GM12892 (cell line): Measurements from ENCODE around the gene PTPRN2.

Source experiments
- POLR2A ChIP-seq: IDR thresholded peaks from 2 replicates; pipeline ENCODE4 v1.6.1; 2011; ENCODE audit warnings: low read depth, low read length, control low read depth
- POLR2AphosphoS5 ChIP-seq: IDR thresholded peaks from 2 replicates; pipeline ENCODE4 v1.6.1; 2011; ENCODE audit warnings: low read depth, low read length, control low read depth
- TAF1 ChIP-seq: IDR thresholded peaks from 2 replicates; pipeline ENCODE4 v1.6.1; 2011; ENCODE audit warnings: low read depth, mild to moderate bottlenecking, control low read depth, low read length, borderline replicate concordance

GRCh38 chr7:157555313-157555712 lies 1032.3 kb downstream of the PTPRN2 start:
- TF ChIP-seq POLR2A, result no peak
- no peak for TF ChIP-seq POLR2AphosphoS5
- no peak for TF ChIP-seq TAF1
